Measurements from ENCODE around the gene FOXP1. TPM values are rescaled to one million over a fixed set of nuclear protein-coding genes. Genes with fewer than 3 reads are reported as not detected.

The FOXP1 gene
- total and polyA plus RNA-seq, 9 of the 15 experiments (the other 6 are each of a cell fraction or from before 2014, with no cell fraction given), result 7.7 to 34.5 (median 13.7) TPM

GRCh38 chr3:71026634-71027578, 556.6 kb downstream of the FOXP1 start (continued):
- no peak for TF ChIP-seq EGR1 (conservative IDR thresholded peaks at IDR 0.05)
- no peak for TF ChIP-seq RFX1 (IDR thresholded peaks at IDR 0.05)
- no peak for TF ChIP-seq MCM2 (IDR thresholded peaks at IDR 0.05; ENCODE audit: low read depth)
- no peak for TF ChIP-seq CBFA2T3 (IDR thresholded peaks at IDR 0.05)
- no peak for TF ChIP-seq DLX4 (CRISPR knock-in tag; IDR thresholded peaks at IDR 0.05)
- no peak for TF ChIP-seq SRSF7 (optimal IDR thresholded peaks at IDR 0.05; ENCODE audit: low read depth, low read length)
- no peak for TF ChIP-seq ILF3 (IDR thresholded peaks at IDR 0.05; ENCODE audit: borderline replicate concordance)
- TF ChIP-seq HDAC1 (IDR thresholded peaks at IDR 0.05), result no peak
- TF ChIP-seq SRF (CRISPR knock-in tag; IDR thresholded peaks at IDR 0.05), result no peak
- TF ChIP-seq ZFP30 (CRISPR knock-in tag; IDR thresholded peaks at IDR 0.05; ENCODE audit: borderline replicate concordance), result no peak
- TF ChIP-seq SMAD3 (CRISPR knock-in tag; conservative IDR thresholded peaks at IDR 0.05), result peak; percentile 65; the same call in 1 of the 2 replicates
- TF ChIP-seq ATF4 (CRISPR knock-in tag; IDR thresholded peaks at IDR 0.05), result peak; percentile 87
- TF ChIP-seq POLR3A (IDR thresholded peaks at IDR 0.05; ENCODE audit: borderline replicate concordance, extremely low read depth, insufficient read depth, insufficient read length), result no peak
- no peak for TF ChIP-seq ZBTB11 (CRISPR knock-in tag; IDR thresholded peaks at IDR 0.05)
- peak; percentile 62 for TF ChIP-seq JUND (IDR thresholded peaks at IDR 0.05; ENCODE audit: borderline replicate concordance, low read depth, low read length)
- TF ChIP-seq JUND (tag; IDR thresholded peaks at IDR 0.05; ENCODE audit: borderline replicate concordance, low read depth, low read length), result peak; percentile 40; the same call in 1 of the 3 replicates
- no peak for TF ChIP-seq MAZ (CRISPR knock-in tag; conservative IDR thresholded peaks at IDR 0.05 in 1 of 2, IDR thresholded peaks at IDR 0.05 in 1 of 2)
- no peak for TF ChIP-seq ZNF133 (CRISPR knock-in tag; IDR thresholded peaks at IDR 0.05)
